GM23338 (cell line): ENCODE results near the gene INSM2. TPM values are rescaled to one million over a fixed set of nuclear protein-coding genes. Genes with fewer than 3 reads are reported as not detected.

Source experiments
- ATAC-seq: fragments of 200-7000 bp; cut with Tn5 transposase; 3 replicates; pipeline ENCODE4 v1.9.1; 2020
- DNase-seq: peaks from one replicate; pipeline ENCODE4 v3.0.0-alpha.2; 2015; ENCODE audit warnings: low spot score
- H2AFZ ChIP-seq: fragments of 200-600 bp; sonication (generic); 2 replicates; pipeline ENCODE4 v1.8.0; 2016; ENCODE audit warnings: antibody characterized with exemption, mild to moderate bottlenecking, moderate library complexity
- H3F3A ChIP-seq: fragments of 200-600 bp; sonication (generic); replicated peaks from 2 replicates; pipeline ENCODE4 v1.8.0; 2017; ENCODE audit warnings: antibody characterized with exemption, mixed run types, low read depth
- H3K27ac ChIP-seq: fragments of 200-600 bp; sonication (generic); 2 replicates; pipeline ENCODE4 v1.6.1; 2016; ENCODE audit warnings: low read depth
- H3K27me3 ChIP-seq: fragments of 200-600 bp; sonication (generic); 2 replicates; pipeline ENCODE4 v1.8.0; 2016; ENCODE audit warnings: mild to moderate bottlenecking, mixed run types, moderate library complexity; ENCODE audit not compliant: insufficient read depth
- H3K36me3 ChIP-seq: fragments of 200-600 bp; sonication (generic); 2 replicates; pipeline ENCODE4 v1.8.0; 2016; ENCODE audit warnings: mild to moderate bottlenecking; ENCODE audit not compliant: insufficient read depth
- H3K4me1 ChIP-seq: fragments of 200-600 bp; sonication (generic); 2 replicates; pipeline ENCODE4 v1.8.0; 2016; ENCODE audit warnings: mild to moderate bottlenecking, moderate library complexity; ENCODE audit not compliant: insufficient read depth
- H3K4me2 ChIP-seq: fragments of 200-600 bp; sonication (generic); 2 replicates; pipeline ENCODE4 v1.7.1; 2017; ENCODE audit warnings: mixed run types
- H3K4me3 ChIP-seq: fragments of 200-600 bp; sonication (generic); 2 replicates; pipeline ENCODE4 v1.6.1; 2016; ENCODE audit warnings: mixed run types
- H3K79me2 ChIP-seq: fragments of 200-600 bp; sonication (generic); replicated peaks from 2 replicates; pipeline ENCODE4 v1.8.0; 2017; ENCODE audit warnings: mild to moderate bottlenecking; ENCODE audit not compliant: insufficient read depth
- H3K9me2 ChIP-seq: fragments of 200-600 bp; sonication (generic); 2 replicates; pipeline ENCODE4 v1.8.0; 2017; ENCODE audit not compliant: insufficient read depth
- H4K20me1 ChIP-seq: fragments of 200-600 bp; sonication (generic); replicated peaks from 2 replicates; pipeline ENCODE4 v1.8.0; 2017; ENCODE audit warnings: mild to moderate bottlenecking; ENCODE audit not compliant: insufficient read depth
- H3K27ac Mint-ChIP-seq: 2 replicates; pipeline ENCODE4 v1.8.0; 2020; ENCODE audit warnings: inconsistent platforms, mild to moderate bottlenecking, moderate library complexity, mixed read lengths
- H3K27me3 Mint-ChIP-seq: 3 replicates; pipeline ENCODE4 v1.8.0; 2022; ENCODE audit warnings: low read depth, mild to moderate bottlenecking, moderate library complexity, mixed read lengths, inconsistent platforms; ENCODE audit not compliant: insufficient read depth, poor library complexity
- H3K36me3 Mint-ChIP-seq: 3 replicates; pipeline ENCODE4 v1.8.0; 2021; ENCODE audit warnings: low read depth, mild to moderate bottlenecking, inconsistent platforms, moderate library complexity, mixed read lengths
- H3K4me1 Mint-ChIP-seq: 3 replicates; pipeline ENCODE4 v1.8.0; 2020; ENCODE audit warnings: mild to moderate bottlenecking, inconsistent platforms, mixed read lengths
- H3K4me3 Mint-ChIP-seq: 3 replicates; pipeline ENCODE4 v1.8.0; 2021; ENCODE audit warnings: moderate library complexity, mild to moderate bottlenecking, inconsistent platforms, mixed read lengths
- H3K9me3 Mint-ChIP-seq: 3 replicates; pipeline ENCODE4 v1.8.0; 2020; ENCODE audit warnings: moderate library complexity, mild to moderate bottlenecking, inconsistent platforms, mixed read lengths
- CREB1 ChIP-seq: fragments of 250-450 bp; sonication (Bioruptor Pico); IDR thresholded peaks from 2 replicates; pipeline ENCODE4 v1.5.0; 2020; ENCODE audit warnings: low read depth, mild to moderate bottlenecking, moderate library complexity
- EZH2 ChIP-seq: fragments of 200-600 bp; sonication (generic); IDR thresholded peaks from one replicate; pipeline ENCODE4 v1.8.0; 2017; ENCODE audit warnings: antibody characterized with exemption, mild to moderate bottlenecking, low read depth; ENCODE audit not compliant: unreplicated experiment
- EZH2phosphoT487 ChIP-seq: fragments of 200-600 bp; sonication (generic); IDR thresholded peaks from one replicate; pipeline ENCODE4 v1.8.1; 2018; ENCODE audit warnings: antibody characterized with exemption; ENCODE audit not compliant: unreplicated experiment
- JUNB ChIP-seq: IDR thresholded peaks from one replicate; pipeline ENCODE4 v1.6.1; 2016; ENCODE audit warnings: antibody characterized with exemption; ENCODE audit not compliant: unreplicated experiment
- NANOG ChIP-seq: IDR thresholded peaks from 2 replicates; pipeline ENCODE4 v1.6.1; 2016; ENCODE audit warnings: antibody characterized with exemption, borderline replicate concordance
- POLR2AphosphoS5 ChIP-seq: IDR thresholded peaks from 2 replicates; pipeline ENCODE4 v1.6.1; 2016; ENCODE audit warnings: antibody characterized with exemption, low read depth
- STAT1 ChIP-seq: IDR thresholded peaks from one replicate; pipeline ENCODE4 v1.6.1; 2016; ENCODE audit warnings: antibody characterized with exemption; ENCODE audit not compliant: unreplicated experiment
- ZNF114 ChIP-seq: fragments of 250-450 bp; sonication (Bioruptor Pico); IDR thresholded peaks from 2 replicates; pipeline ENCODE4 v1.5.0; 2020; ENCODE audit warnings: mild to moderate bottlenecking, moderate library complexity
- ZNF331 ChIP-seq: fragments of 250-450 bp; sonication (Bioruptor Pico); IDR thresholded peaks from 2 replicates; pipeline ENCODE4 v1.5.0; 2020; ENCODE audit warnings: low read depth, mild to moderate bottlenecking, moderate library complexity
- polyA plus RNA-seq: library from polyadenylated mRNA; unstranded; fragments of >200 nt; fragmentation: Nextera tagmentation; extraction: Ambion mirVana; gene quantifications from 2 replicates; pipeline ENCODE4 v1.2.1, GENCODE V29; 2016
- total RNA-seq: library from RNA; depleted of rRNA; stranded (reverse); fragments of >200 nt; shearing (Covaris generic); gene quantifications from 2 replicates; pipeline ENCODE4 v1.2.3, GENCODE V29; 2014
- TF ChIP-seq, protein P1 (sequence below), 2 experiments: fragments of 200-600 bp in 1 of 2; sonication (generic) in 1 of 2; conservative IDR thresholded peaks; 2 replicates each; pipeline versions ENCODE4 v1.5.1 to v1.6.1; 2016 to 2017; ENCODE audit warnings: antibody characterized with exemption in 2 of 2, low read depth in 2 of 2, mild to moderate bottlenecking in 2 of 2, moderate library complexity in 1 of 2
- TF ChIP-seq, protein P2 (sequence below): IDR thresholded peaks from one replicate; pipeline ENCODE4 v1.6.1; 2018; ENCODE audit warnings: antibody characterized with exemption; ENCODE audit not compliant: unreplicated experiment
- TF ChIP-seq, protein P3 (sequence below): IDR thresholded peaks from 2 replicates; pipeline ENCODE4 v1.6.1; 2016; ENCODE audit warnings: antibody characterized with exemption
- TF ChIP-seq, protein P4 (sequence below): fragments of 250-450 bp; sonication (Bioruptor Pico); IDR thresholded peaks from 2 replicates; pipeline ENCODE4 v1.5.0; 2020; ENCODE audit warnings: mild to moderate bottlenecking, moderate library complexity

Gene INSM2
- total and polyA plus RNA-seq, 2 experiments from 2014 or later, result not detected

DNA sequence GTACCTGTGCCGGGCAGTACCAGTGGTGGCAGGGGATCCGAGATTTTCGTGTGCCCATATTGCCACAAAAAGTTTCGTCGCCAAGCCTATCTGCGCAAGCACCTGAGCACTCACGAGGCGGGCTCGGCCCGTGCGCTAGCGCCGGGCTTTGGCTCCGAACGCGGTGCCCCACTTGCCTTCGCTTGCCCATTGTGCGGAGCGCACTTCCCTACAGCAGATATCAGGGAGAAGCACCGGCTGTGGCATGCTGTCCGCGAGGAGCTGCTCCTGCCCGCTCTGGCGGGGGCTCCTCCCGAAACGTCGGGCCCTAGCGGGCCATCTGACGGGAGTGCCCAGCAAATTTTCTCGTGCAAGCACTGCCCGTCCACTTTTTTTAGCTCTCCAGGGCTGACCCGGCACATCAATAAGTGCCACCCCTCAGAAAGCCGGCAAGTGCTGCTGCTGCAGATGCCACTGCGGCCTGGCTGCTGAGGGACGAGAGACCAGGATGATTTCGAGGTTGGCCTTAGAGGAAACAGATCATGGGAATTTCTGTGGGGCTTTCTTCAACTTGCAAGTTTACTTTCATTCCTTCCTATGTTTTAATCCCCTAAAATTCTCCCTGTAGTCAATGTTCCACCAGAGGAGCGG, 1.6 kb downstream of the INSM2 start:
- no peaks in the 10 kb centered on the region for H3K36me3 Mint-ChIP-seq
- peak overlapping the region; percentile 52; the same call in 1 of the 2 replicates for H2AFZ ChIP-seq
- no peak overlapping the region for H3K27ac ChIP-seq
- 0 out of 2 replicates have a peak, but pooled peaks cover 7% of the 10 kb centered on the region for H3F3A ChIP-seq
- H3K27me3 Mint-ChIP-seq, result peaks cover 48% of the 10 kb centered on the region
- peaks cover 6% of the 10 kb centered on the region for H4K20me1 ChIP-seq
- H3K4me1 Mint-ChIP-seq, result peaks cover 4% of the 10 kb centered on the region; the same call in 1 of the 3 replicates
- peak; percentile 52 for ATAC-seq
- no peaks in the 10 kb centered on the region for H3K79me2 ChIP-seq
- no peaks in the 10 kb centered on the region for H3K36me3 ChIP-seq
- no peak overlapping the region for H3K27ac Mint-ChIP-seq
- H3K27me3 ChIP-seq, result peaks cover 75% of the 10 kb centered on the region
- peak; percentile 74 for DNase-seq
- peak overlapping the region; percentile 98 for H3K4me2 ChIP-seq
- TF ChIP-seq STAT1, result no peak
- TF ChIP-seq, protein P1, sequence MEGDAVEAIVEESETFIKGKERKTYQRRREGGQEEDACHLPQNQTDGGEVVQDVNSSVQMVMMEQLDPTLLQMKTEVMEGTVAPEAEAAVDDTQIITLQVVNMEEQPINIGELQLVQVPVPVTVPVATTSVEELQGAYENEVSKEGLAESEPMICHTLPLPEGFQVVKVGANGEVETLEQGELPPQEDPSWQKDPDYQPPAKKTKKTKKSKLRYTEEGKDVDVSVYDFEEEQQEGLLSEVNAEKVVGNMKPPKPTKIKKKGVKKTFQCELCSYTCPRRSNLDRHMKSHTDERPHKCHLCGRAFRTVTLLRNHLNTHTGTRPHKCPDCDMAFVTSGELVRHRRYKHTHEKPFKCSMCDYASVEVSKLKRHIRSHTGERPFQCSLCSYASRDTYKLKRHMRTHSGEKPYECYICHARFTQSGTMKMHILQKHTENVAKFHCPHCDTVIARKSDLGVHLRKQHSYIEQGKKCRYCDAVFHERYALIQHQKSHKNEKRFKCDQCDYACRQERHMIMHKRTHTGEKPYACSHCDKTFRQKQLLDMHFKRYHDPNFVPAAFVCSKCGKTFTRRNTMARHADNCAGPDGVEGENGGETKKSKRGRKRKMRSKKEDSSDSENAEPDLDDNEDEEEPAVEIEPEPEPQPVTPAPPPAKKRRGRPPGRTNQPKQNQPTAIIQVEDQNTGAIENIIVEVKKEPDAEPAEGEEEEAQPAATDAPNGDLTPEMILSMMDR (conservative IDR thresholded peaks at IDR 0.05; ENCODE audit: low read depth in 2 of 2), result no peak
- no peak for TF ChIP-seq CREB1 (CRISPR knock-in tag)
- TF ChIP-seq, protein P2, sequence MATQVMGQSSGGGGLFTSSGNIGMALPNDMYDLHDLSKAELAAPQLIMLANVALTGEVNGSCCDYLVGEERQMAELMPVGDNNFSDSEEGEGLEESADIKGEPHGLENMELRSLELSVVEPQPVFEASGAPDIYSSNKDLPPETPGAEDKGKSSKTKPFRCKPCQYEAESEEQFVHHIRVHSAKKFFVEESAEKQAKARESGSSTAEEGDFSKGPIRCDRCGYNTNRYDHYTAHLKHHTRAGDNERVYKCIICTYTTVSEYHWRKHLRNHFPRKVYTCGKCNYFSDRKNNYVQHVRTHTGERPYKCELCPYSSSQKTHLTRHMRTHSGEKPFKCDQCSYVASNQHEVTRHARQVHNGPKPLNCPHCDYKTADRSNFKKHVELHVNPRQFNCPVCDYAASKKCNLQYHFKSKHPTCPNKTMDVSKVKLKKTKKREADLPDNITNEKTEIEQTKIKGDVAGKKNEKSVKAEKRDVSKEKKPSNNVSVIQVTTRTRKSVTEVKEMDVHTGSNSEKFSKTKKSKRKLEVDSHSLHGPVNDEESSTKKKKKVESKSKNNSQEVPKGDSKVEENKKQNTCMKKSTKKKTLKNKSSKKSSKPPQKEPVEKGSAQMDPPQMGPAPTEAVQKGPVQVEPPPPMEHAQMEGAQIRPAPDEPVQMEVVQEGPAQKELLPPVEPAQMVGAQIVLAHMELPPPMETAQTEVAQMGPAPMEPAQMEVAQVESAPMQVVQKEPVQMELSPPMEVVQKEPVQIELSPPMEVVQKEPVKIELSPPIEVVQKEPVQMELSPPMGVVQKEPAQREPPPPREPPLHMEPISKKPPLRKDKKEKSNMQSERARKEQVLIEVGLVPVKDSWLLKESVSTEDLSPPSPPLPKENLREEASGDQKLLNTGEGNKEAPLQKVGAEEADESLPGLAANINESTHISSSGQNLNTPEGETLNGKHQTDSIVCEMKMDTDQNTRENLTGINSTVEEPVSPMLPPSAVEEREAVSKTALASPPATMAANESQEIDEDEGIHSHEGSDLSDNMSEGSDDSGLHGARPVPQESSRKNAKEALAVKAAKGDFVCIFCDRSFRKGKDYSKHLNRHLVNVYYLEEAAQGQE, result no peak
- TF ChIP-seq NANOG, result no peak
- TF ChIP-seq EZH2, result no peak
- no peak for TF ChIP-seq POLR2AphosphoS5
- TF ChIP-seq ZNF114 (CRISPR knock-in tag), result no peak
- TF ChIP-seq, protein P3, sequence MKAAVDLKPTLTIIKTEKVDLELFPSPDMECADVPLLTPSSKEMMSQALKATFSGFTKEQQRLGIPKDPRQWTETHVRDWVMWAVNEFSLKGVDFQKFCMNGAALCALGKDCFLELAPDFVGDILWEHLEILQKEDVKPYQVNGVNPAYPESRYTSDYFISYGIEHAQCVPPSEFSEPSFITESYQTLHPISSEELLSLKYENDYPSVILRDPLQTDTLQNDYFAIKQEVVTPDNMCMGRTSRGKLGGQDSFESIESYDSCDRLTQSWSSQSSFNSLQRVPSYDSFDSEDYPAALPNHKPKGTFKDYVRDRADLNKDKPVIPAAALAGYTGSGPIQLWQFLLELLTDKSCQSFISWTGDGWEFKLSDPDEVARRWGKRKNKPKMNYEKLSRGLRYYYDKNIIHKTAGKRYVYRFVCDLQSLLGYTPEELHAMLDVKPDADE, result no peak
- no peak for TF ChIP-seq EZH2phosphoT487
- TF ChIP-seq ZNF331 (CRISPR knock-in tag), result no peak
- TF ChIP-seq, protein P4, sequence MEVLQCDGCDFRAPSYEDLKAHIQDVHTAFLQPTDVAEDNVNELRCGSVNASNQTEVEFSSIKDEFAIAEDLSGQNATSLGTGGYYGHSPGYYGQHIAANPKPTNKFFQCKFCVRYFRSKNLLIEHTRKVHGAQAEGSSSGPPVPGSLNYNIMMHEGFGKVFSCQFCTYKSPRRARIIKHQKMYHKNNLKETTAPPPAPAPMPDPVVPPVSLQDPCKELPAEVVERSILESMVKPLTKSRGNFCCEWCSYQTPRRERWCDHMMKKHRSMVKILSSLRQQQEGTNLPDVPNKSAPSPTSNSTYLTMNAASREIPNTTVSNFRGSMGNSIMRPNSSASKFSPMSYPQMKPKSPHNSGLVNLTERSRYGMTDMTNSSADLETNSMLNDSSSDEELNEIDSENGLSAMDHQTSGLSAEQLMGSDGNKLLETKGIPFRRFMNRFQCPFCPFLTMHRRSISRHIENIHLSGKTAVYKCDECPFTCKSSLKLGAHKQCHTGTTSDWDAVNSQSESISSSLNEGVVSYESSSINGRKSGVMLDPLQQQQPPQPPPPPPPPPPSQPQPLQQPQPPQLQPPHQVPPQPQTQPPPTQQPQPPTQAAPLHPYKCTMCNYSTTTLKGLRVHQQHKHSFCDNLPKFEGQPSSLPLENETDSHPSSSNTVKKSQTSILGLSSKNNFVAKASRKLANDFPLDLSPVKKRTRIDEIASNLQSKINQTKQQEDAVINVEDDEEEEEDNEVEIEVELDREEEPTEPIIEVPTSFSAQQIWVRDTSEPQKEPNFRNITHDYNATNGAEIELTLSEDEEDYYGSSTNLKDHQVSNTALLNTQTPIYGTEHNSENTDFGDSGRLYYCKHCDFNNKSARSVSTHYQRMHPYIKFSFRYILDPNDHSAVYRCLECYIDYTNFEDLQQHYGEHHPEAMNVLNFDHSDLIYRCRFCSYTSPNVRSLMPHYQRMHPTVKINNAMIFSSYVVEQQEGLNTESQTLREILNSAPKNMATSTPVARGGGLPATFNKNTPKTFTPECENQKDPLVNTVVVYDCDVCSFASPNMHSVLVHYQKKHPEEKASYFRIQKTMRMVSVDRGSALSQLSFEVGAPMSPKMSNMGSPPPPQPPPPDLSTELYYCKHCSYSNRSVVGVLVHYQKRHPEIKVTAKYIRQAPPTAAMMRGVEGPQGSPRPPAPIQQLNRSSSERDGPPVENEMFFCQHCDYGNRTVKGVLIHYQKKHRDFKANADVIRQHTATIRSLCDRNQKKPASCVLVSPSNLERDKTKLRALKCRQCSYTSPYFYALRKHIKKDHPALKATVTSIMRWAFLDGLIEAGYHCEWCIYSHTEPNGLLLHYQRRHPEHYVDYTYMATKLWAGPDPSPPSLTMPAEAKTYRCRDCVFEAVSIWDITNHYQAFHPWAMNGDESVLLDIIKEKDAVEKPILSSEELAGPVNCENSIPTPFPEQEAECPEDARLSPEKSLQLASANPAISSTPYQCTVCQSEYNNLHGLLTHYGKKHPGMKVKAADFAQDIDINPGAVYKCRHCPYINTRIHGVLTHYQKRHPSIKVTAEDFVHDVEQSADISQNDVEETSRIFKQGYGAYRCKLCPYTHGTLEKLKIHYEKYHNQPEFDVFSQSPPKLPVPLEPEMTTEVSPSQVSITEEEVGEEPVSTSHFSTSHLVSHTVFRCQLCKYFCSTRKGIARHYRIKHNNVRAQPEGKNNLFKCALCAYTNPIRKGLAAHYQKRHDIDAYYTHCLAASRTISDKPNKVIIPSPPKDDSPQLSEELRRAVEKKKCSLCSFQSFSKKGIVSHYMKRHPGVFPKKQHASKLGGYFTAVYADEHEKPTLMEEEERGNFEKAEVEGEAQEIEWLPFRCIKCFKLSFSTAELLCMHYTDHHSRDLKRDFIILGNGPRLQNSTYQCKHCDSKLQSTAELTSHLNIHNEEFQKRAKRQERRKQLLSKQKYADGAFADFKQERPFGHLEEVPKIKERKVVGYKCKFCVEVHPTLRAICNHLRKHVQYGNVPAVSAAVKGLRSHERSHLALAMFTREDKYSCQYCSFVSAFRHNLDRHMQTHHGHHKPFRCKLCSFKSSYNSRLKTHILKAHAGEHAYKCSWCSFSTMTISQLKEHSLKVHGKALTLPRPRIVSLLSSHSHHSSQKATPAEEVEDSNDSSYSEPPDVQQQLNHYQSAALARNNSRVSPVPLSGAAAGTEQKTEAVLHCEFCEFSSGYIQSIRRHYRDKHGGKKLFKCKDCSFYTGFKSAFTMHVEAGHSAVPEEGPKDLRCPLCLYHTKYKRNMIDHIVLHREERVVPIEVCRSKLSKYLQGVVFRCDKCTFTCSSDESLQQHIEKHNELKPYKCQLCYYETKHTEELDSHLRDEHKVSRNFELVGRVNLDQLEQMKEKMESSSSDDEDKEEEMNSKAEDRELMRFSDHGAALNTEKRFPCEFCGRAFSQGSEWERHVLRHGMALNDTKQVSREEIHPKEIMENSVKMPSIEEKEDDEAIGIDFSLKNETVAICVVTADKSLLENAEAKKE (CRISPR knock-in tag), result no peak
- TF ChIP-seq JUNB, result no peak
- H3K9me3 Mint-ChIP-seq, result no peaks in the 10 kb centered on the region
- H3K9me2 ChIP-seq, result no peaks in the 10 kb centered on the region
- peak overlapping the region; percentile 80 for H3K4me3 ChIP-seq
- peaks cover 13% of the 10 kb centered on the region; the same call in 1 of the 2 replicates for H3K4me1 ChIP-seq
- peak overlapping the region; percentile 71 for H3K4me3 Mint-ChIP-seq
